ENCODE measurements around the gene PNKD.

PNKD gene

GRCh38 chr2:218317303-218317630, 46.9 kb downstream of the PNKD start:
- no peak for TF ChIP-seq CTCF (IDR thresholded peaks at IDR 0.05; ENCODE audit: extremely low read depth, missing control alignments)
- no peak for DNase-seq (ENCODE audit: low spot score)

GRCh38 chr2:218317835-218318234, 47.5 kb downstream of the PNKD start:
- no peak for TF ChIP-seq CTCF (IDR thresholded peaks at IDR 0.05; ENCODE audit: extremely low read depth, missing control alignments)
- DNase-seq (ENCODE audit: low spot score) = no peak

GRCh38 chr2:218318241-218318640, 47.9 kb downstream of the PNKD start:
- no peak for TF ChIP-seq CTCF (IDR thresholded peaks at IDR 0.05; ENCODE audit: extremely low read depth, missing control alignments)

GRCh38 chr2:218319813-218320365, 49.6 kb downstream of the PNKD start:
- DNase-seq (ENCODE audit: low spot score) = no peak
- TF ChIP-seq CTCF (IDR thresholded peaks at IDR 0.05; ENCODE audit: extremely low read depth, missing control alignments) = no peak

More at GRCh38 chr2:218318241-218318640, 47.9 kb downstream of the PNKD start:
- no peak for DNase-seq (ENCODE audit: low spot score)

- DNase-seq (ENCODE audit: low spot score) = no peak
- TF ChIP-seq CTCF (IDR thresholded peaks at IDR 0.05; ENCODE audit: extremely low read depth, missing control alignments) = no peak
These were observed 50.5 kb downstream of the PNKD start for GRCh38 chr2:218320704-218321336.

- peak; percentile 96 for DNase-seq (ENCODE audit: low spot score)
- no peak for TF ChIP-seq CTCF (IDR thresholded peaks at IDR 0.05; ENCODE audit: extremely low read depth, missing control alignments)
These were observed 52.6 kb downstream of the PNKD start for GRCh38 chr2:218322768-218323525.
